H9 (cell line): ENCODE results near the gene KLK1. TPM values are rescaled to one million over a fixed set of nuclear protein-coding genes. Genes with fewer than 3 reads are reported as not detected.

ENCODE experiments used
- DNase-seq: peaks from one replicate; pipeline ENCODE4 v3.0.0-alpha.2; 2017
- H2AFZ ChIP-seq: one replicate; pipeline ENCODE4 v1.6.1; 2013; ENCODE audit warnings: mild to moderate bottlenecking, low read length, control low read depth, moderate library complexity
- H2AK5ac ChIP-seq: 2 replicates; pipeline ENCODE4 v1.6.1; 2013; ENCODE audit warnings: low read length, control low read depth, mixed read lengths; ENCODE audit not compliant: insufficient read length
- H2BK120ac ChIP-seq: one replicate; pipeline ENCODE4 v1.6.1; 2013; ENCODE audit warnings: low read depth, mild to moderate bottlenecking, low read length, control low read depth, inconsistent platforms; ENCODE audit not compliant: poor library complexity, severe bottlenecking
- H2BK12ac ChIP-seq: 2 replicates; pipeline ENCODE4 v1.6.1; 2013; ENCODE audit warnings: low read length, control low read depth, mixed read lengths, low read depth; ENCODE audit not compliant: insufficient read length
- H2BK15ac ChIP-seq: 2 replicates; pipeline ENCODE4 v1.6.1; 2013; ENCODE audit warnings: low read depth, low read length, control low read depth
- H2BK20ac ChIP-seq: one replicate; pipeline ENCODE4 v1.6.1; 2013; ENCODE audit warnings: low read depth, mild to moderate bottlenecking, low read length, control low read depth, inconsistent platforms; ENCODE audit not compliant: poor library complexity, severe bottlenecking
- H2BK5ac ChIP-seq: 2 replicates; pipeline ENCODE4 v1.6.1; 2013; ENCODE audit warnings: low read length, control low read depth, mixed read lengths; ENCODE audit not compliant: insufficient read length
- H3K14ac ChIP-seq: 2 replicates; pipeline ENCODE4 v1.6.1; 2013; ENCODE audit warnings: low read length, control low read depth; ENCODE audit not compliant: insufficient read depth
- H3K18ac ChIP-seq: 2 replicates; pipeline ENCODE4 v1.6.1; 2013; ENCODE audit warnings: low read depth, mild to moderate bottlenecking, mixed read lengths, low read length, control low read depth; ENCODE audit not compliant: insufficient read length
- H3K23ac ChIP-seq: 2 replicates; pipeline ENCODE4 v1.6.1; 2013; ENCODE audit warnings: low read length, control low read depth, mixed read lengths, low read depth; ENCODE audit not compliant: insufficient read length
- H3K23me2 ChIP-seq: 2 replicates; pipeline ENCODE4 v1.6.1; 2013; ENCODE audit warnings: low read depth, mild to moderate bottlenecking, mixed read lengths, low read length, control low read depth; ENCODE audit not compliant: insufficient read length, poor library complexity, severe bottlenecking
- H3K27ac ChIP-seq: 2 replicates; pipeline ENCODE4 v1.5.1; 2013; ENCODE audit warnings: low read length, control low read depth, mixed read lengths, low read depth; ENCODE audit not compliant: insufficient read length
- H3K27me3 ChIP-seq: 2 replicates; pipeline ENCODE4 v1.6.1; 2013; ENCODE audit warnings: low read length, control low read depth, inconsistent platforms; ENCODE audit not compliant: insufficient read depth
- H3K4ac ChIP-seq: 2 replicates; pipeline ENCODE4 v1.6.1; 2013; ENCODE audit warnings: low read depth, mild to moderate bottlenecking, control low read depth, inconsistent platforms, low read length, moderate library complexity
- H3K4me1 ChIP-seq: 2 replicates; pipeline ENCODE4 v1.6.1; 2013; ENCODE audit warnings: low read length, control low read depth, inconsistent platforms; ENCODE audit not compliant: insufficient read depth
- H3K4me2 ChIP-seq: 2 replicates; pipeline ENCODE4 v1.6.1; 2013; ENCODE audit warnings: low read length, control low read depth, mixed read lengths; ENCODE audit not compliant: insufficient read length, insufficient read depth
- H3K56ac ChIP-seq: 2 replicates; pipeline ENCODE4 v1.6.1; 2013; ENCODE audit warnings: low read depth, mild to moderate bottlenecking, mixed read lengths, low read length, control low read depth; ENCODE audit not compliant: insufficient read length
- H3K79me1 ChIP-seq: 2 replicates; pipeline ENCODE4 v1.6.1; 2013; ENCODE audit warnings: low read depth, mild to moderate bottlenecking, moderate library complexity, low read length, control low read depth, inconsistent platforms; ENCODE audit not compliant: insufficient read depth, poor library complexity, severe bottlenecking
- H3K79me2 ChIP-seq: 2 replicates; pipeline ENCODE4 v1.6.1; 2013; ENCODE audit warnings: low read length, control low read depth, inconsistent platforms; ENCODE audit not compliant: insufficient read depth
- H3K9ac ChIP-seq: 2 replicates; pipeline ENCODE4 v1.6.1; 2013; ENCODE audit warnings: low read length, control low read depth, mixed read lengths; ENCODE audit not compliant: insufficient read length; ENCODE audit errors: extremely low read depth
- H3K9me3 ChIP-seq: one replicate; pipeline ENCODE4 v1.6.1; 2013; ENCODE audit warnings: low read depth, low read length, inconsistent platforms; ENCODE audit not compliant: control insufficient read depth
- H3T11ph ChIP-seq: one replicate; pipeline ENCODE4 v1.6.1; 2013; ENCODE audit warnings: mild to moderate bottlenecking, low read length, control low read depth, inconsistent platforms
- H4K20me1 ChIP-seq: one replicate; pipeline ENCODE4 v1.6.1; 2013; ENCODE audit not compliant: control insufficient read depth, insufficient read length, insufficient read depth
- H4K5ac ChIP-seq: 2 replicates; pipeline ENCODE4 v1.6.1; 2013; ENCODE audit warnings: low read depth, mild to moderate bottlenecking, mixed read lengths, low read length, control low read depth; ENCODE audit not compliant: insufficient read length
- H4K8ac ChIP-seq: replicated peaks from 2 replicates; pipeline ENCODE4 v1.6.1; 2013; ENCODE audit warnings: low read length, control low read depth, mixed read lengths, low read depth; ENCODE audit not compliant: insufficient read length
- H4K91ac ChIP-seq: 2 replicates; pipeline ENCODE4 v1.6.1; 2013; ENCODE audit warnings: low read depth, mild to moderate bottlenecking, moderate library complexity, mixed read lengths, low read length, control low read depth; ENCODE audit not compliant: insufficient read length
- H3K27ac Mint-ChIP-seq, 3 experiments: 2 replicates in 2 of 3; 3 replicates in 1 of 3; pipeline ENCODE4 v1.8.0; 2020 to 2021; ENCODE audit warnings: mixed read lengths in 3 of 3, mild to moderate bottlenecking in 1 of 3, moderate library complexity in 1 of 3
- H3K27me3 Mint-ChIP-seq: 2 replicates; pipeline ENCODE4 v1.8.0; 2021; ENCODE audit warnings: low read depth, mild to moderate bottlenecking, moderate library complexity, mixed read lengths
- H3K36me3 Mint-ChIP-seq, 3 experiments: 2 replicates in 2 of 3; 3 replicates in 1 of 3; pipeline ENCODE4 v1.8.0; 2020 to 2021; ENCODE audit warnings: low read depth in 3 of 3, mixed read lengths in 3 of 3; ENCODE audit not compliant: insufficient read depth in 1 of 3
- H3K4me1 Mint-ChIP-seq, 2 experiments: 2 replicates each; pipeline ENCODE4 v1.8.0; 2020; ENCODE audit warnings: mixed read lengths in 2 of 2
- H3K4me3 Mint-ChIP-seq, 2 experiments: 2 replicates in 1 of 2; 3 replicates in 1 of 2; pipeline ENCODE4 v1.8.0; 2020 to 2021; ENCODE audit warnings: mild to moderate bottlenecking in 2 of 2, mixed read lengths in 2 of 2, moderate library complexity in 1 of 2
- H3K9me3 Mint-ChIP-seq, 2 experiments: 2 replicates in 1 of 2; 3 replicates in 1 of 2; pipeline ENCODE4 v1.8.0; 2020; ENCODE audit warnings: mild to moderate bottlenecking in 2 of 2, mixed read lengths in 2 of 2, moderate library complexity in 1 of 2
- WGBS: extraction: QIAGEN DNeasy Blood & Tissue Kit; methylation state at CpG from one replicate; pipeline ENCODE4 v1.1.7; 2013; ENCODE audit warnings: missing lambda C conversion rate, low lambda C conversion rate, mixed read lengths; ENCODE audit not compliant: insufficient read length; ENCODE audit errors: extremely low coverage; 5-methylcytosine and 5-hydroxymethylcytosine counted together
- total RNA-seq: library from RNA; stranded (reverse); gene quantifications from 2 replicates; pipeline ENCODE4 v1.2.1, GENCODE V29; 2021
- TF ChIP-seq, protein P1 (sequence below): fragments of 200-600 bp; sonication (generic); conservative IDR thresholded peaks from 3 replicates; pipeline ENCODE4 v1.8.0; 2021; ENCODE audit warnings: antibody characterized with exemption, mild to moderate bottlenecking

KLK1 gene
- total RNA-seq, 1 experiment from 2014 or later: 2.3 TPM

DNA sequence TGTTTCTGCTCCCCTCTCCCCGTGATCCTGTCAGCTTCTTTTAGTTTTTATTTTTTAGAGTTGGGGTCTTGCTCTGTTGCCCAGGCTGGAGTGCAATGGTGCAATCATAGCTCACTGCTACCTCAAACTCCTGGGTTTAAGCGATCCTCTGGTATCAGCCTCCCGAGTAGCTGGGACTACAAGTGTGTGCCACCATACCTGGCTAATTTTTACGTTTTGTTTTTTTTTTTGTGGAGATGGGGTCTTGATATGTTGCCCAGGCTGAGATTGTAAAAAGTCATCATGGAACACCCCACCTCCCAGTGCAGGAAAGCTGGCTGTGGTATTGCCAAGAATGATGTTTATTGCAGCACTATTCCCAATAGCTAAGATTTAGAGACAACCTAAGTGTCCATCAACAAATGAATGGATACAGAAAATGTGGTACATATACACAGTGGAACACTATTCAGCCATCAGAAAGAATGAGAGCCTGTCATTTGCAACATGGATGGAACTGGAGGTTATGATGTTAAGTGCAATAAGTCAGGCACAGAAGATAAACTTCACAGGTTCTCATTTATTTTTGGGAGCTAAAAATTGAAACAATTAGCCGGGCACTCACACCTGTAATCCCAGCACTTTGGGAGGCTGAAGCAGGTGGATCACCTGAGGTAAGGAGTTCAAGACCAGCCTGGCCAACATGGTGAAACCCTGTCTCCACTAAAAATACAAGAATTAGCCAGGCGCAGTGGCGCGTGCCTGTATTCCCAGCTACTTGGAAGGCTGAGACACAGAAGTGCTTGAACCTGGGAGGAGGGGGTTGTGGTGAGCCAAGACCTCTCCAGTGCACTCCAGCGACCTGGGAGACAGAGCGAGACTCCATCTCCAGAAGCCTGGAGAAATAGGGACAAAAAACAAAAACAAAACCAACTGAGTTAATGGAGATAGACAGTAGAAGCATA, 16.4 kb upstream of the KLK1 start:
- Histone ChIP-seq H2BK5ac (no peak overlapping the region), H3K9me3 (no peaks in the 10 kb centered on the region), H3K56ac (no peak overlapping the region), H4K91ac (no peak overlapping the region), H4K20me1 (no peaks in the 10 kb centered on the region), H4K8ac (no peak overlapping the region), H2AK5ac (no peak overlapping the region), H3K14ac (no peak overlapping the region), H3K79me2 (no peaks in the 10 kb centered on the region), H3K23me2 (peaks cover 4% of the 10 kb centered on the region), H2BK120ac (no peak overlapping the region), H3T11ph (no peak overlapping the region), H3K9ac (no peak overlapping the region), H3K4me2 (no peak overlapping the region), H2AFZ (no peak overlapping the region), H2BK12ac (no peak overlapping the region), H3K4me1 (no peaks in the 10 kb centered on the region), H4K5ac (no peak overlapping the region), H3K23ac (no peak overlapping the region), H2BK15ac (no peak overlapping the region), H3K79me1 (no peaks in the 10 kb centered on the region), H3K4ac (no peak overlapping the region), H3K27me3 (peaks cover 2% of the 10 kb centered on the region; the same call in 1 of the 2 replicates), H3K27ac (no peak overlapping the region), H2BK20ac (no peak overlapping the region), H3K18ac (no peak overlapping the region)
- Mint-ChIP-seq H3K27ac (no peak overlapping the region), H3K4me1 (peaks cover 27 to 39% of the 10 kb centered on the region in 2 experiments), H3K9me3 (peaks cover 0 to 8% of the 10 kb centered on the region in 2 experiments; a peak in 4 of 5 replicates), H3K36me3 (no peaks in the 10 kb centered on the region), H3K27me3 (peaks cover 84% of the 10 kb centered on the region), H3K4me3 (no peak overlapping the region)
- TF ChIP-seq, protein P1, sequence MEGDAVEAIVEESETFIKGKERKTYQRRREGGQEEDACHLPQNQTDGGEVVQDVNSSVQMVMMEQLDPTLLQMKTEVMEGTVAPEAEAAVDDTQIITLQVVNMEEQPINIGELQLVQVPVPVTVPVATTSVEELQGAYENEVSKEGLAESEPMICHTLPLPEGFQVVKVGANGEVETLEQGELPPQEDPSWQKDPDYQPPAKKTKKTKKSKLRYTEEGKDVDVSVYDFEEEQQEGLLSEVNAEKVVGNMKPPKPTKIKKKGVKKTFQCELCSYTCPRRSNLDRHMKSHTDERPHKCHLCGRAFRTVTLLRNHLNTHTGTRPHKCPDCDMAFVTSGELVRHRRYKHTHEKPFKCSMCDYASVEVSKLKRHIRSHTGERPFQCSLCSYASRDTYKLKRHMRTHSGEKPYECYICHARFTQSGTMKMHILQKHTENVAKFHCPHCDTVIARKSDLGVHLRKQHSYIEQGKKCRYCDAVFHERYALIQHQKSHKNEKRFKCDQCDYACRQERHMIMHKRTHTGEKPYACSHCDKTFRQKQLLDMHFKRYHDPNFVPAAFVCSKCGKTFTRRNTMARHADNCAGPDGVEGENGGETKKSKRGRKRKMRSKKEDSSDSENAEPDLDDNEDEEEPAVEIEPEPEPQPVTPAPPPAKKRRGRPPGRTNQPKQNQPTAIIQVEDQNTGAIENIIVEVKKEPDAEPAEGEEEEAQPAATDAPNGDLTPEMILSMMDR: no peak
- DNase-seq: no peak
- WGBS: no CpG with 5 or more reads among the region's 10 CpGs
